ENCODE results near the gene DPP10. TPM values are rescaled to one million over a fixed set of nuclear protein-coding genes. Genes with fewer than 3 reads are reported as not detected.

The DPP10 gene
- total RNA-seq, 3 donors from 2014 or later: 0.29 to 0.33 (median 0.32) TPM

GRCh38 chr2:115214050-115214449, 771.6 kb downstream of the DPP10 start:
- no peak for DNase-seq (ENCODE audit: low spot score in 2 of 2)
- no peak for TF ChIP-seq CTCF (IDR thresholded peaks at IDR 0.05)
- TF ChIP-seq POLR2AphosphoS5 (IDR thresholded peaks at IDR 0.05): no peak
- no peak for TF ChIP-seq POLR2A (IDR thresholded peaks at IDR 0.05)
- no peaks in the 10 kb centered on the region for H3K36me3 ChIP-seq
- H3K4me1 ChIP-seq: no peaks in the 10 kb centered on the region
- intact Hi-C loops (cut with DNase I; ENCODE audit: low total_unique reads): no loop called here
- H3K27me3 ChIP-seq: no peaks in the 10 kb centered on the region
- no peak overlapping the region for H3K27ac ChIP-seq
- H3K9me3 ChIP-seq: no peaks in the 10 kb centered on the region
- H3K4me3 ChIP-seq: no peak overlapping the region

- no peaks in the 10 kb centered on the region for H3K4me1 ChIP-seq
- H3K4me3 ChIP-seq: no peak overlapping the region
- TF ChIP-seq POLR2AphosphoS5 (IDR thresholded peaks at IDR 0.05) (no peak), CTCF (IDR thresholded peaks at IDR 0.05) (no peak), POLR2A (IDR thresholded peaks at IDR 0.05) (no peak)
- H3K36me3 ChIP-seq: no peaks in the 10 kb centered on the region
- no peak overlapping the region for H3K27ac ChIP-seq
- H3K9me3 ChIP-seq: no peaks in the 10 kb centered on the region
- intact Hi-C loops (cut with DNase I; ENCODE audit: low total_unique reads): no loop called here
- DNase-seq (ENCODE audit: low spot score in 2 of 2): no peak
- no peaks in the 10 kb centered on the region for H3K27me3 ChIP-seq
These were observed 776.9 kb downstream of the DPP10 start for GRCh38 chr2:115219296-115219695.

GRCh38 chr2:115234186-115234585, 791.7 kb downstream of the DPP10 start:
- DNase-seq (ENCODE audit: low spot score in 2 of 2): no peak
- H3K27me3 ChIP-seq: no peaks in the 10 kb centered on the region
- intact Hi-C loops (cut with DNase I; ENCODE audit: low total_unique reads): no loop called here

GRCh38 chr2:115234737-115235136, 792.3 kb downstream of the DPP10 start:
- Histone ChIP-seq H3K9me3 (no peaks in the 10 kb centered on the region), H3K27me3 (no peaks in the 10 kb centered on the region), H3K27ac (no peak overlapping the region), H3K4me1 (no peaks in the 10 kb centered on the region), H3K36me3 (no peaks in the 10 kb centered on the region), H3K4me3 (no peak overlapping the region)
- TF ChIP-seq CTCF (IDR thresholded peaks at IDR 0.05): no peak
- no peak for TF ChIP-seq POLR2A (IDR thresholded peaks at IDR 0.05)
- no peak for TF ChIP-seq POLR2AphosphoS5 (IDR thresholded peaks at IDR 0.05)
- no peak for DNase-seq (ENCODE audit: low spot score in 2 of 2)
- intact Hi-C loops (cut with DNase I; ENCODE audit: low total_unique reads): no loop called here

More at GRCh38 chr2:115234186-115234585, 791.7 kb downstream of the DPP10 start:
- no peak for TF ChIP-seq POLR2A (IDR thresholded peaks at IDR 0.05)
- TF ChIP-seq CTCF (IDR thresholded peaks at IDR 0.05): no peak
- no peak for TF ChIP-seq POLR2AphosphoS5 (IDR thresholded peaks at IDR 0.05)
- H3K4me3 ChIP-seq: no peak overlapping the region
- no peaks in the 10 kb centered on the region for H3K4me1 ChIP-seq
- no peaks in the 10 kb centered on the region for H3K9me3 ChIP-seq
- no peaks in the 10 kb centered on the region for H3K36me3 ChIP-seq
- no peak overlapping the region for H3K27ac ChIP-seq

- H3K4me3 ChIP-seq: no peak overlapping the region
- H3K27me3 ChIP-seq: no peaks in the 10 kb centered on the region
- no peaks in the 10 kb centered on the region for H3K9me3 ChIP-seq
- no peaks in the 10 kb centered on the region for H3K4me1 ChIP-seq
- no peak overlapping the region for H3K27ac ChIP-seq
- intact Hi-C loops (cut with DNase I; ENCODE audit: low total_unique reads): no loop called here
- DNase-seq (ENCODE audit: low spot score in 2 of 2): no peak
- TF ChIP-seq POLR2AphosphoS5 (IDR thresholded peaks at IDR 0.05) (no peak), CTCF (IDR thresholded peaks at IDR 0.05) (no peak), POLR2A (IDR thresholded peaks at IDR 0.05) (no peak)
- H3K36me3 ChIP-seq: no peaks in the 10 kb centered on the region
These were observed 805.6 kb downstream of the DPP10 start for GRCh38 chr2:115248066-115248465.
